Gastroesophageal sphincter (tissue), 3 donors: ENCODE results near the gene KCTD19.

Experiments used
- CTCF ChIP-seq, 4 experiments: fragments of 200-600 bp in 2 of 4; fragments of 450-650 bp in 2 of 4; sonication (generic) in 1 of 4; IDR thresholded peaks; one replicate each; pipeline ENCODE4 v1.5.1; 2017 to 2019; ENCODE audit warnings: antibody characterized with exemption in 4 of 4, mild to moderate bottlenecking in 2 of 4, moderate library complexity in 2 of 4
- POLR2AphosphoS5 ChIP-seq: sonication (generic); formaldehyde crosslinking; IDR thresholded peaks from one replicate; pipeline ENCODE4 v1.6.1; 2017; ENCODE audit warnings: antibody characterized with exemption

GRCh38 chr16:67281536-67282446 is 44.8 kb downstream of the KCTD19 start:
- TF ChIP-seq POLR2AphosphoS5 (no peak), CTCF (IDR thresholded peaks at IDR 0.05) (no peak)
